RPMI8226 (cell line): ENCODE measurements around the gene CTNNBL1.

Experiments
- DNase-seq: peaks from one replicate; pipeline ENCODE4 v3.0.0-alpha.2; 2015

Gene CTNNBL1

GRCh38 chr20:37748015-37748414 lies 54.2 kb downstream of the CTNNBL1 start:
- DNase-seq = no peak

- no peak for DNase-seq
Measured at GRCh38 chr20:37749218-37749617, 55.4 kb downstream of the CTNNBL1 start.

- no peak for DNase-seq
Measured at GRCh38 chr20:37749620-37750403, 56.0 kb downstream of the CTNNBL1 start.

- DNase-seq = no peak
Measured at GRCh38 chr20:37755665-37756064, 61.8 kb downstream of the CTNNBL1 start.

- DNase-seq = no peak
Measured at GRCh38 chr20:37756234-37756633, 62.4 kb downstream of the CTNNBL1 start.

GRCh38 chr20:37757550-37757949 lies 63.7 kb downstream of the CTNNBL1 start:
- no peak for DNase-seq

GRCh38 chr20:37758332-37758731 lies 64.5 kb downstream of the CTNNBL1 start:
- peak; percentile 30 for DNase-seq

- DNase-seq = no peak
Measured at GRCh38 chr20:37759052-37759553, 65.3 kb downstream of the CTNNBL1 start.

GRCh38 chr20:37759761-37760209 lies 66.0 kb downstream of the CTNNBL1 start:
- DNase-seq = no peak

- DNase-seq = no peak
Measured at GRCh38 chr20:37760322-37760721, 66.5 kb downstream of the CTNNBL1 start.

- no peak for DNase-seq
Measured at GRCh38 chr20:37762716-37763485, 69.1 kb downstream of the CTNNBL1 start.

GRCh38 chr20:37764333-37764935 lies 70.6 kb downstream of the CTNNBL1 start:
- no peak for DNase-seq

GRCh38 chr20:37770908-37771307 lies 77.1 kb downstream of the CTNNBL1 start:
- no peak for DNase-seq

GRCh38 chr20:37773291-37773826 lies 79.5 kb downstream of the CTNNBL1 start:
- no peak for DNase-seq

GRCh38 chr20:37774156-37774555 lies 80.3 kb downstream of the CTNNBL1 start:
- no peak for DNase-seq

- DNase-seq = no peak
Measured at GRCh38 chr20:37775200-37775599, 81.4 kb downstream of the CTNNBL1 start.

- no peak for DNase-seq
Measured at GRCh38 chr20:37776049-37776448, 82.2 kb downstream of the CTNNBL1 start.

- no peak for DNase-seq
Measured at GRCh38 chr20:37776526-37776925, 82.7 kb downstream of the CTNNBL1 start.

GRCh38 chr20:37777012-37777950 lies 83.5 kb downstream of the CTNNBL1 start:
- DNase-seq = no peak

- no peak for DNase-seq
Measured at GRCh38 chr20:37777988-37778659, 84.3 kb downstream of the CTNNBL1 start.

- DNase-seq = no peak
Measured at GRCh38 chr20:37781626-37782025, 87.8 kb downstream of the CTNNBL1 start.
